Activated CD8-positive, alpha-beta memory T cell treated with anti-CD3 and anti-CD28 coated beads, Interleukin-2, amount 50 U/mL, for 4 hours (primary cell): Measurements from ENCODE around the gene NUP93.
A peak's percentile ranks its signal among the peaks of the same experiment; 100 is the strongest.
"Not testable (repeated sequence)": the region's sequence is repeated elsewhere in the genome, so short reads cannot be mapped to it uniquely, and the experiment has no call there.

Experiments
- DNase-seq: peaks from one replicate; pipeline ENCODE4 v3.0.0-alpha.2; 2020

The NUP93 gene

GRCh38 chr16:56851671-56852400 is 121.9 kb downstream of the NUP93 start:
- no peak for DNase-seq

- no peak for DNase-seq
Observed at GRCh38 chr16:56852401-56852730, 122.4 kb downstream of the NUP93 start.

GRCh38 chr16:56852968-56853367 is 123.0 kb downstream of the NUP93 start:
- DNase-seq, result no peak

- DNase-seq, result no peak
Observed at GRCh38 chr16:56855201-56855600, 125.3 kb downstream of the NUP93 start.

GRCh38 chr16:56855946-56856345 is 126.0 kb downstream of the NUP93 start:
- no peak for DNase-seq

- no peak for DNase-seq
Observed at GRCh38 chr16:56856876-56857447, 127.0 kb downstream of the NUP93 start.

GRCh38 chr16:56858374-56858773 is 128.4 kb downstream of the NUP93 start:
- DNase-seq, result no peak

- no peak for DNase-seq
Observed at GRCh38 chr16:56859636-56860035, 129.7 kb downstream of the NUP93 start.

GRCh38 chr16:56860226-56861020 is 130.5 kb downstream of the NUP93 start:
- no peak for DNase-seq

- DNase-seq, result no peak
Observed at GRCh38 chr16:56861092-56861610, 131.2 kb downstream of the NUP93 start.

- DNase-seq, result no peak
Observed at GRCh38 chr16:56861756-56862155, 131.8 kb downstream of the NUP93 start.

GRCh38 chr16:56862776-56863175 is 132.8 kb downstream of the NUP93 start:
- DNase-seq, result no peak

GRCh38 chr16:56864960-56865359 is 135.0 kb downstream of the NUP93 start, which contains the start of gene SLC12A3:
Gene SLC12A3, plus strand, starts transcription at chr16:56865207. Its CDS starts 29 bp downstream, at chr16:56865236.
- DNase-seq, result no peak

GRCh38 chr16:56865394-56866062 is 135.6 kb downstream of the NUP93 start:
- DNase-seq, result no peak

- peak; percentile 35 for DNase-seq
Observed at GRCh38 chr16:56866955-56867830, 137.3 kb downstream of the NUP93 start.

GRCh38 chr16:56868175-56868574 is 138.2 kb downstream of the NUP93 start:
- no peak for DNase-seq

GRCh38 chr16:56868766-56869165 is 138.8 kb downstream of the NUP93 start:
- DNase-seq, result not testable (repeated sequence)

GRCh38 chr16:56869513-56870275 is 139.8 kb downstream of the NUP93 start:
- DNase-seq, result no peak

GRCh38 chr16:56870276-56870888 is 140.5 kb downstream of the NUP93 start:
- DNase-seq, result no peak

- no peak for DNase-seq
Observed at GRCh38 chr16:56871172-56871593, 141.3 kb downstream of the NUP93 start.
